DMS 273 treated with DMSO at 0.1 percent for 48 hours (cell line): ENCODE data around the gene AKAP6.
"Not testable (repeated sequence)": the region's sequence is repeated elsewhere in the genome, so short reads cannot be mapped to it uniquely, and the experiment has no call there.

Experiments
- DNase-seq: peaks from one replicate; lab custom pipeline; 2025; lab: John Stamatoyannopoulos, UW

AKAP6 gene

DNA sequence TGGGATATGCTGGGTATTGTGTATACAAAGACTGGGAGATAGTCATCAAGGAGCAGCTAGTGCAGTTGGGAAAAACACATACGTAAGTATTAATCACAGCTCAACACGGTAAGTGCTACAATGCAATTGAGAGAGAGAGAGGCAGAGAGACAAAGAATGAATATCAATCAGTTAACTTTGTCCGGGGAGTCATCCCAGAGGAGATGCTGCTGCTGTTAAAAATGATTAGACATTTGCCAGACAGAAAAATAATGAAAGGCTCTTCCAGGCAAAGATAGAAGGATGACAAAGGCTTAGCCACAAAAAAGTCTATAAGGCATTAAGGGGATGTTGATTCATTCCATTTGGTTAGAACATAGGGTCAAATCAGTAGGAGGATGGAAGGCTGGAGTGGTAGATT lies 45.1 kb downstream of the AKAP6 start:
- DNase-seq: no peak

GRCh38 chr14:32375663-32376062 lies 46.6 kb downstream of the AKAP6 start:
- DNase-seq: no peak

- DNase-seq: no peak
These were observed 48.0 kb downstream of the AKAP6 start for GRCh38 chr14:32377046-32377646.

DNA sequence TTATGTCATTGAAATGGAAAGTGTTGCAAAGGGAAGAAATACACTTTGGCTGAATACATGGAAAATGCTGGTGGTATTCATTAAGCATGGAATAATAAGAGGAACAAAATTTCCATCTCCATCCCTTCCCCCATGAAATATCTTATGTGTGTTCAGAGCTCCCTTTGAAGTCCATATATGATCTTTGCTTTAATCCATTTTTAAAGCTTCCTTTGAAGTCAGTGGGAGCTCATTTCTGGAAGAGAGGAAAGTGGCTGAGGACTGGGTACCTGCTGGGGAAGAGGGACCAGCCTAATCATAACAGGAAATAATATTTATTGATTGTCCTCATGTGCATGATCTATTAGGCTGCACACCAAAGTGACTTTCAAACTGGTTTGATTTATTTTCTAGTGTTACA lies 49.2 kb downstream of the AKAP6 start:
- DNase-seq: no peak

GRCh38 chr14:32379447-32379846 lies 50.3 kb downstream of the AKAP6 start:
- DNase-seq: no peak

DNA sequence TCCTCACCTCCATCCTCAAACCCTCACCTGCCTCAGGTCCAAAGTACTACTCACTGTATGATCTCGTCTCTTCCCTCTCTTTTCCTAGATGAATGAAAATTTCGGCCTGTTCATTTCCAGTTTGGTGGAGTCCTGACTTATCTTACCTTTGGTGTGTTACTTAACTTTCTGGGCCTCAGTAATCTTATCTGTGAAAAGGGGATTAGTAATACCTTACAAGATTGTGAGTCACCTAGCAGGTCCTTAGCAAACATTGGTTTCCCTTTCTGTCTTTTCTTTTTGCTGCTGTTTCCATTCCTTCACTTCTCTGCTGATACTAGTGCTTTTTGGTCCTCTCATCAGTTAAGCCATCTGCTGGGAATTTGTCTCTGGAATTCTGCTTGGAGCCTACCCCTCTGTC lies 52.8 kb downstream of the AKAP6 start:
- no peak for DNase-seq

GRCh38 chr14:32382704-32383103 lies 53.6 kb downstream of the AKAP6 start:
- DNase-seq: no peak

GRCh38 chr14:32383364-32384009 lies 54.4 kb downstream of the AKAP6 start:
- no peak for DNase-seq

GRCh38 chr14:32384464-32384863 lies 55.4 kb downstream of the AKAP6 start:
- no peak for DNase-seq

GRCh38 chr14:32387295-32387694 lies 58.2 kb downstream of the AKAP6 start:
- DNase-seq: not testable (repeated sequence)

DNA sequence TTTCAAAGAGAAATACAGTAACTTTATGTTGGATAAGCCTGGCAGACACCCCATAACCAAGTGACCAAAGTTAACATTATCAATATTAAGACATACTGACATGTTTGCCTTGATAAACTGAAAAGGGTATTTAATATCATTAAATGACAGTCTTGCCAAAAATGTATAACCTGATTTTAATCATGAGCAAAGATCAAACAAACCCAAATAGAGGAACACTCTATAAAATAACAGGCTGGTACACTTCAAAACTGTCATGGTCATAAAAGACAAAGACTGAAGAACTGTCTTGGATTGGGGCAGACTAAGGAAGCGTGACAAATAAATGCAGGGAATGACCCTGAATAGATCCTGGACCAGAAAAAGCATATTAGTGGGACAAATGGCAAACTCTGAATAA lies 64.0 kb downstream of the AKAP6 start:
- DNase-seq: no peak

GRCh38 chr14:32394038-32394437 lies 64.9 kb downstream of the AKAP6 start:
- DNase-seq: no peak

GRCh38 chr14:32396885-32397284 lies 67.8 kb downstream of the AKAP6 start:
- DNase-seq: no peak

- no peak for DNase-seq
These were observed 69.0 kb downstream of the AKAP6 start for GRCh38 chr14:32397861-32398640.

DNA sequence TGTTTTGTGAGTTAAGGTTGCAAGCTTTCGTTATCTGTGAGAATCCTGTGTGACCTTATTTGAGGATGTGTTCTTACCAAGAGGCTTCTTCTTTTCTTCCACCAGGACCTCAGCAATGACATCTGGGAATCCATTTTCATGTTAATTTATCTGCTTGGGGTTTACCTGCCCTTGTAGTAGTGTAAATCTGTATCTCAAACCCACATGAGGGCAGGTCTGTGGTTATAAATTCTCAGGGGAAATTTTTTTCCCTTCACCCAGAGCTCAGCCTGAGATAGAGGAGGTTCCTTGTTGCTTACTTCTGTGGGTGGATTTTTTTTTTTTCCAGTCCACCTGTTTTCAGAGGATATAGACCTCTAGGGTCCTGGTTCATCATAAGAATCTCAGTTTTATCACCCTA lies 70.8 kb downstream of the AKAP6 start:
- DNase-seq: no peak

DNA sequence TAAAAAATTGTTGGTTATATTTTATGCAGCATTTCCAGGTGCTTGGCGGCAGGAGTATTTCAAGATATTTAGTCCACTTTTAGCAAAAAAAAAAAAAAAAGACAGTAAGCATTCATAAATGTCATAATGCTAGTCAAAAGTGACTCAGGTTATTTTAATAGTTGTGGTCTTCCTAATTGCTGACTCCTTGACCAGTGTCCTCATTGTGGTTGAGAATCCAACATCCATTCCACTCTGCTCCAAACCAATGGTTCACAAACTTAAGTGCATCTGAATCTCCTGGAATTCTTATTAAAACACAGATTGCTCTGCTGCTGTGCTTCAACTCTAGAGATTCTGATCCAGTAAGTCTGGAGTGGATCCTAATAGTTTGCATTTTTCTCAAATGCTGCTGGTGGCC lies 71.4 kb downstream of the AKAP6 start:
- DNase-seq: no peak

DNA sequence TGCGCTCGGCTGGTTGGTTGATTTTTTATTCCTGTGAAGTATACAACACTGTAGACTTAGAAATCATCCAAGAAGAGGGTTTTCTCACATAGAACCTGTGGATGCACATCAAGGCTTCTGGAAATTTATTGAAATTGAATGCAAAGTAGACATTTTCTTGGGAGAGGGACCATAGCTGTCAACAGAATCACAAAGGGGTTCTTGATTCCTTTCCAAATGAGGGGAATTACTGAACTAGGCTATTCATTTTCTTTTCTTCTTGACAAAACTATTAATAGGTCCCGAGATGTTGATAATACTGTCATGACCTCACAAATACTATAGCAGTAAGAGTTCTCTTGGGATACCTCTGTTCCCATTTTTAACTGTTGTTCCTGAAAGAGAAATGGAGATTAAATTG lies 73.9 kb downstream of the AKAP6 start:
- no peak for DNase-seq

DNA sequence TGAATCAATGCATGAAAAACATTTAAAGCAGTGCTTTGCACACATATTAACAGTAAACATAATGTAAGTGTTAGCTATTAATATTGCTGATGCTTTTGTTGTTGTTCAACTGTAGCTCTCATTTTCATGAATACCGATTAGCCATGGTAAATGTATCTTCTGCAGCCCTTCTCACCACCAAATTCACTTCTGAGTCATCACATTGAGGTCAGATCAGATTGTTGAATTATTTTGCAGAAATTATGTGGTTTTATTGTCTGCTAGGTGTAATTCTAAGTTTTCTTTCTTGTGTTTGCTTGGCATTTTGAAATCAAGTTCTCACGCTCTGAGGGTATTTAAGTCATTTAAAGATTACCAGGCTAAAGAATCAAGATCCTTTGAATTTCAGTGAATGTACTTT lies 74.6 kb downstream of the AKAP6 start:
- DNase-seq: no peak

- DNase-seq: peak; percentile 34
These were observed 75.9 kb downstream of the AKAP6 start for GRCh38 chr14:32404784-32405573.

DNA sequence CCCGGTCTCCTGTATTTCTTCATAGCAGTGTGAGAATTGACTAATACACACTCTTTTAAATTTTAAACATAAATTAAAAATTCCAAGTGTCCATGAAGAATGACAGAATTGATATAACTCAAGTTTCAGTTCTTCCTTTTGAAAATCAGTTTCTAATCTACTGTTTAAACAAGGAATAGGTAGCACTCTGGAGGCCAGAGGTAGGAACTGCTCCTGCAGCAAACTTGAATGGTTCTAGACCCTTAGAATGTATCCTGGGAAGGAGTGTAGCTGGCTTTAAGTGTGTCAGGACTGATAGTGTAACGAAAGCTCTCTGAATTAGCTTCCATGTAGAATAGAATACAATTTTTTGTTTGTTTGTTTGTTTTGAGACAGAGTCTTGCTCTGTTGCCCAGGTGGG lies 76.8 kb downstream of the AKAP6 start:
- DNase-seq: no peak

GRCh38 chr14:32407130-32407529 lies 78.0 kb downstream of the AKAP6 start:
- no peak for DNase-seq

DNA sequence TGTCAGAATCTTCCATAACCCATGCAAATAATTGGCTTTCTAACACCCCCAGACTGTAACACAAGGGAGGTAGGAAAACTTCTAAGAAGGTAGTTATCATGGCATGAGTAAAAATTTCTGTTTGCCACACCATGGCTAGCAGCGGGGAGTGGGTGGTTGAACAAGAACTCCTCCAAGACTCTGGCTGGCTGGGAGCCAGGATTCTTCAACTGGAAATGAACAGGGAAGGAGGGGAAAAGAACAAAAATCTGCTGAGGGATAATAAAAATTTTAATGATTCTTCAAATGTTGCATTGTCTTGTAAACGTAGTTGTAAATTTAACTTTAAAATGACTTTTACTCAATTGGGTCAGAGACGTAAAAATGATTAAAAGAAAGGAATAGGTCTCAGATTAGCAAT lies 78.9 kb downstream of the AKAP6 start:
- DNase-seq: no peak

GRCh38 chr14:32412103-32412502 lies 83.0 kb downstream of the AKAP6 start:
- DNase-seq: no peak
